Cardiac fibroblast (primary cell): ENCODE measurements around the gene RELB.

Source experiments
- DNase-seq, 2 donors: peaks; one replicate each; pipeline versions ENCODE4 v3.0.0 to v3.0.0-alpha.2; 2010; ENCODE audit warnings: low read depth in 2 of 2
- H3K4me3 ChIP-seq, 2 donors: replicated peaks in 1 of 2; 1 replicate in 1 of 2; 2 replicates in 1 of 2; pipeline ENCODE4 v1.5.1; 2011; ENCODE audit warnings: low read depth in 2 of 2, low read length in 2 of 2, mild to moderate bottlenecking in 2 of 2, moderate library complexity in 1 of 2
- CTCF ChIP-seq: IDR thresholded peaks from one replicate; pipeline ENCODE4 v1.5.1; 2011; ENCODE audit warnings: low read depth, mild to moderate bottlenecking, low read length, inconsistent platforms

RELB gene

GRCh38 chr19:45058622-45059159 is 57.4 kb downstream of the RELB start:
- DNase-seq, result no peak
- TF ChIP-seq CTCF, result no peak
- no peak overlapping the region for H3K4me3 ChIP-seq

GRCh38 chr19:45059258-45059965 is 58.1 kb downstream of the RELB start:
- H3K4me3 ChIP-seq, result no peak overlapping the region
- peak; percentile 85 to 87 for DNase-seq
- TF ChIP-seq CTCF, result peak; percentile 90

- no peak overlapping the region for H3K4me3 ChIP-seq
- no peak for DNase-seq
- no peak for TF ChIP-seq CTCF
Measured at GRCh38 chr19:45061965-45062364, 60.7 kb downstream of the RELB start.

- no peak for DNase-seq
- no peak overlapping the region for H3K4me3 ChIP-seq
- TF ChIP-seq CTCF, result no peak
Measured at GRCh38 chr19:45063851-45064801, 62.9 kb downstream of the RELB start.

GRCh38 chr19:45066921-45067661 is 65.8 kb downstream of the RELB start:
- H3K4me3 ChIP-seq, result no peak overlapping the region
- DNase-seq, result no peak
- no peak for TF ChIP-seq CTCF

- no peak for TF ChIP-seq CTCF
- no peak overlapping the region for H3K4me3 ChIP-seq
- DNase-seq, result no peak
Measured at GRCh38 chr19:45068041-45068440, 66.8 kb downstream of the RELB start.
